ENCODE measurements around the gene PDE6A.

DNA sequence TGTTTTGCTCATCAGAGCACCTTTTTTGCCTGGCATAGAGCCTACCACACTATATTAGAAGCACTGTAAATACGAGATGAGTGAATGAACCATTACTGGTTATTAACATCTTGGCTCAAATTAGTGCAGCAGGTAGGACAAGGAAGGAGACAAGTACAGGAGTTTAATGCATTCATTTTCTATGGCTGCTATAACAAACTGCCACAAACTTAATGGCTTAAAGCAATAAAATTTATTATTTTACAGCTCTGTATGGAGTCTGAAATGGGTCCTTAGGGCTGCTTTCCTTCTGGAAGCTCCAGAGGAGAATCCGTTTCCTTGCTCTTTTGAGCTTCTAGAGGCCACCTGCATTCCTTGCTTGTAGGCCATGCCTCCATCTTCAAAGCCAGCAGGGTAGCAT, 59.1 kb downstream of the PDE6A start:
- TF ChIP-seq CTCF (IDR thresholded peaks at IDR 0.05) (no peak), POLR2A (IDR thresholded peaks at IDR 0.05; ENCODE audit: low read length) (no peak), ELK1 (IDR thresholded peaks at IDR 0.05; ENCODE audit: low read depth, low read length) (no peak), EP300 (IDR thresholded peaks at IDR 0.05) (no peak), REST (IDR thresholded peaks at IDR 0.05) (no peak), JUNB (IDR thresholded peaks at IDR 0.05) (no peak), JUN (IDR thresholded peaks at IDR 0.05) (no peak), ZFP36 (IDR thresholded peaks at IDR 0.05; ENCODE audit: borderline replicate concordance, partially characterized antibody) (no peak), RAD21 (conservative IDR thresholded peaks at IDR 0.05 in 1 of 2, IDR thresholded peaks at IDR 0.05 in 1 of 2) (no peak), MAZ (IDR thresholded peaks at IDR 0.05; ENCODE audit: borderline replicate concordance, low read depth, low read length) (no peak), USF2 (IDR thresholded peaks at IDR 0.05) (no peak), PHF8 (IDR thresholded peaks at IDR 0.05; ENCODE audit: borderline replicate concordance, low read depth) (no peak), CEBPB (IDR thresholded peaks at IDR 0.05) (no peak)

All from A549 (cell line).